HAP-1 (cell line): Measurements from ENCODE around the gene CKAP4.

Experiments used
- DNase-seq, 2 experiments: peaks; one replicate each; pipeline ENCODE4 v3.0.0-alpha.2; 2016 to 2020; ENCODE audit warnings: low spot score in 2 of 2
- H3K27me3 ChIP-seq: fragments of 250-450 bp; sonication (Bioruptor Pico); 2 replicates; pipeline ENCODE4 v1.5.1; 2020; ENCODE audit warnings: low read depth, mild to moderate bottlenecking, moderate library complexity
- H3K36me3 ChIP-seq: fragments of 250-450 bp; sonication (Bioruptor Pico); replicated peaks from 2 replicates; pipeline ENCODE4 v1.5.1; 2020; ENCODE audit warnings: mild to moderate bottlenecking
- H3K4me1 ChIP-seq: fragments of 250-450 bp; sonication (Bioruptor Pico); 2 replicates; pipeline ENCODE4 v1.5.1; 2020; ENCODE audit warnings: mild to moderate bottlenecking
- H3K4me3 ChIP-seq: fragments of 250-450 bp; sonication (Bioruptor Pico); 2 replicates; pipeline ENCODE4 v1.5.1; 2020; ENCODE audit warnings: mild to moderate bottlenecking, moderate library complexity
- H3K9me3 ChIP-seq: fragments of 250-450 bp; sonication (Bioruptor Pico); 2 replicates; pipeline ENCODE4 v1.5.1; 2020; ENCODE audit warnings: mild to moderate bottlenecking, moderate library complexity
- in situ Hi-C: fragments of 300-500 bp; cut with MboI; formaldehyde crosslinking; loops from 3 replicates; pipeline ENCODE4 v1.14.3; 2020; ENCODE audit warnings: low sequenced_read_pairs, inconsistent platforms, mixed read lengths

Gene CKAP4

GRCh38 chr12:106245767-106246166 is 2.1 kb downstream of the CKAP4 start:
- no peaks in the 10 kb centered on the region for H3K27me3 ChIP-seq
- H3K4me1 ChIP-seq: peaks cover 28% of the 10 kb centered on the region
- peak; percentile 44 to 66 for DNase-seq
- peaks cover 21% of the 10 kb centered on the region for H3K36me3 ChIP-seq
- no peaks in the 10 kb centered on the region for H3K9me3 ChIP-seq
- peak overlapping the region; percentile 73 for H3K4me3 ChIP-seq
- in situ Hi-C loops: no loop called here

GRCh38 chr12:106243620-106244019 is 4.2 kb downstream of the CKAP4 start:
- no peak for DNase-seq
- peaks cover 38% of the 10 kb centered on the region for H3K36me3 ChIP-seq

GRCh38 chr12:106240821-106241220 is 7.0 kb downstream of the CKAP4 start:
- H3K27me3 ChIP-seq: no peaks in the 10 kb centered on the region
- H3K36me3 ChIP-seq: peaks cover 43% of the 10 kb centered on the region
- H3K4me3 ChIP-seq: no peak overlapping the region
- H3K9me3 ChIP-seq: no peaks in the 10 kb centered on the region
- H3K4me1 ChIP-seq: peaks cover 7% of the 10 kb centered on the region
- in situ Hi-C loops: no loop called here
- DNase-seq: no peak

More at GRCh38 chr12:106243620-106244019, 4.2 kb downstream of the CKAP4 start:
- H3K4me3 ChIP-seq: no peak overlapping the region
- peaks cover 16% of the 10 kb centered on the region for H3K4me1 ChIP-seq
- in situ Hi-C loops: no loop called here
- H3K27me3 ChIP-seq: no peaks in the 10 kb centered on the region
- H3K9me3 ChIP-seq: no peaks in the 10 kb centered on the region

GRCh38 chr12:106239951-106240335 is 7.9 kb downstream of the CKAP4 start:
- H3K27me3 ChIP-seq: no peaks in the 10 kb centered on the region
- H3K4me3 ChIP-seq: no peak overlapping the region
- DNase-seq: no peak
- H3K4me1 ChIP-seq: peaks cover under 1% of the 10 kb centered on the region; the same call in 1 of the 2 replicates
- H3K36me3 ChIP-seq: peaks cover 43% of the 10 kb centered on the region
- in situ Hi-C loops: loop anchor here (10.0 kb wide), 1 partner anchor 115 kb away; the partner anchor contains the start of gene POLR3B
- H3K9me3 ChIP-seq: no peaks in the 10 kb centered on the region

GRCh38 chr12:106239241-106239950 is 8.4 kb downstream of the CKAP4 start:
- in situ Hi-C loops: loop anchor here (10.0 kb wide), 1 partner anchor 115 kb away; the partner anchor contains the start of gene POLR3B
- no peaks in the 10 kb centered on the region for H3K4me1 ChIP-seq
- no peaks in the 10 kb centered on the region for H3K9me3 ChIP-seq
- peaks cover 42% of the 10 kb centered on the region for H3K36me3 ChIP-seq
- DNase-seq: no peak
- no peak overlapping the region for H3K4me3 ChIP-seq
- no peaks in the 10 kb centered on the region for H3K27me3 ChIP-seq

- no peak for DNase-seq
- Histone ChIP-seq H3K9me3 (no peaks in the 10 kb centered on the region), H3K4me3 (no peak overlapping the region), H3K36me3 (peaks cover 30% of the 10 kb centered on the region), H3K4me1 (no peaks in the 10 kb centered on the region), H3K27me3 (no peaks in the 10 kb centered on the region)
- in situ Hi-C loops: loop anchor here (10.0 kb wide), 1 partner anchor 117 kb away; the partner anchor contains the start of gene POLR3B
These were observed 9.7 kb downstream of the CKAP4 start for GRCh38 chr12:106238146-106238545.

DNA sequence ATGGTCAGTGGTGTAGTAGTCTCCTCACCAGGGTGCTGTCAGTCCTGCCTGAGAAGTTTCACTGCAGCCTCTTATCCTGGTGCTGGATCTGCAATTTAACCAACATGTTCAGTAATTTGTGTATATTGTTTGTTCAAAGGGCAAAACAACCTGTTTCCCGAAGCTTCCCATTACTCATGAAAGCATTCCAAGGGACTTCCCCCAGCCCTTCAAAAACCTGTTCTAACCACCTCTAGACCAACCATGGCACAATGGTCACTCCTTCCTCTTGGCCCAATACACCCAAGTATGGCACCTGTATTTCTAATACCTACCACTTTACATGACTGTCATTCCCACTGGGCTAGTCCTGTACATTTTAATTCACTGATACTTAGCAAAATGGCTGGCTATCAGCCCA is 12.1 kb downstream of the CKAP4 start:
- peaks cover 21% of the 10 kb centered on the region for H3K36me3 ChIP-seq
- DNase-seq: no peak
- H3K27me3 ChIP-seq: no peaks in the 10 kb centered on the region
- no peaks in the 10 kb centered on the region for H3K9me3 ChIP-seq
- in situ Hi-C loops: loop anchor here (10.0 kb wide), 1 partner anchor 119 kb away; the partner anchor contains the start of gene POLR3B
- no peak overlapping the region for H3K4me3 ChIP-seq
- H3K4me1 ChIP-seq: no peaks in the 10 kb centered on the region

- H3K4me1 ChIP-seq: no peaks in the 10 kb centered on the region
- DNase-seq: no peak
- H3K9me3 ChIP-seq: no peaks in the 10 kb centered on the region
- peaks cover 13% of the 10 kb centered on the region for H3K36me3 ChIP-seq
- no peak overlapping the region for H3K4me3 ChIP-seq
- H3K27me3 ChIP-seq: no peaks in the 10 kb centered on the region
- in situ Hi-C loops: loop anchor here (10.0 kb wide), 1 partner anchor 120 kb away; the partner anchor contains the start of gene POLR3B
These were observed 13.4 kb downstream of the CKAP4 start for GRCh38 chr12:106234449-106234848.

GRCh38 chr12:106233011-106233410 is 14.8 kb downstream of the CKAP4 start:
- Histone ChIP-seq H3K9me3 (no peaks in the 10 kb centered on the region), H3K27me3 (no peaks in the 10 kb centered on the region), H3K36me3 (peaks cover under 1% of the 10 kb centered on the region; the same call in 1 of the 2 replicates), H3K4me1 (no peaks in the 10 kb centered on the region), H3K4me3 (no peak overlapping the region)
- DNase-seq: no peak
- in situ Hi-C loops: loop anchor here (10.0 kb wide), 1 partner anchor 122 kb away; the partner anchor contains the start of gene POLR3B

- no peaks in the 10 kb centered on the region for H3K27me3 ChIP-seq
- H3K4me1 ChIP-seq: no peaks in the 10 kb centered on the region
- DNase-seq: no peak
- in situ Hi-C loops: loop anchor here (5.0 to 10.0 kb wide), 2 partner anchors 53 to 804 kb away; no protein-coding TSS in a partner anchor
- H3K36me3 ChIP-seq: no peaks in the 10 kb centered on the region
- no peak overlapping the region for H3K4me3 ChIP-seq
- no peaks in the 10 kb centered on the region for H3K9me3 ChIP-seq
These were observed 18.7 kb downstream of the CKAP4 start for GRCh38 chr12:106229036-106229591.

DNA sequence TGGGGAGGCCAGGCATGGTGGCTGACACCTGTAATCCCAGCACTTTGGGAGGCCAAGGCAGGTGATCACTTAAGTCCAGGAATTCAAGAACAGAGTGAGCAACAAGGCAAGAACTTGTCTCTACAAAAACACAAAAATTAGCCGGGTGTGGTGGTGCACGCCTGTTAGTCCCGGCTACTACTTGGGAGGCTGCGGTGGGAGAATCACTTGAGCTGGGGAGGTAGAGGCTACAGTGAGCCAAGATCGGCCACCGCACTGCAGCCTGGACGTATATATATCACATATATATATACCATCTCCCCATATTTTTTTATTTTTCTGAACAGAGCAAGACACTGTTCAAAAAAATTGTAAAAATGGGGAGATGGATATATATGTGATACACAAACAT is 19.5 kb downstream of the CKAP4 start:
- Histone ChIP-seq H3K4me1 (peaks cover 5% of the 10 kb centered on the region), H3K9me3 (no peaks in the 10 kb centered on the region), H3K27me3 (no peaks in the 10 kb centered on the region), H3K4me3 (no peak overlapping the region), H3K36me3 (no peaks in the 10 kb centered on the region)
- in situ Hi-C loops: loop anchor here (5.0 to 10.0 kb wide), 2 partner anchors 54 to 804 kb away; no protein-coding TSS in a partner anchor
- no peak for DNase-seq

DNA sequence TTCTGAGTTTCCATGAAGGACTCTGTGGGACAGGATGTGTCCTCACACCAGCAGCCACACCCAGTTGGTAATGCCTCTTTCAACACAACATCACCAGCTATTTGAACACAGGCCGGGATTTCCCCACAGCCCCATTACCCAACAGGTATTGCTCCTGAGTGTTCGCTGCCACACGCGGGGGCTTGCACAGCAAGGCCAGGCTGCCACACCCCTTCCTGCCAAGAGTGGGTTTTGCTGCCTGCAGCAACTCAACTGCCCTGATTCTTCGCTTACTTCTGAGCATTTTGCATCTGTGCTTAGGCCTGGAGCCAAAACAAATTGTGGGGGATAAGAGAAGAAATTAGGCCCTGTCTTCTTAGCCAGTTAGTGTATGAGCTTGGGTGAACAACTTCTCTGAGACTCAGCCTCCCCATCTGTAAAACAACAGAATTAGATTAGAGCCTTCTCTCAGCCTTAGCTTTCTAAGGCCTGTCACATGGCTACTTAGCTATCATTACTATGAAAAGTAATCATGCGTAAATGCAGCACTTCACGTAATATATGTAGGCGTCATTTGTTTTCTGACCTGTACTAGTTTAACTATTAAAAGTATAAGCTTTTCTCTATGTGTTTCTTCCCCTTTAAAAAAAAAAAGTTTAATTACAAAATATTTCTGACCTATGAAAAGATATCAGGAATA is 20.0 kb downstream of the CKAP4 start:
- in situ Hi-C loops: loop anchor here (5.0 to 10.0 kb wide), 2 partner anchors 55 to 803 kb away; no protein-coding TSS in a partner anchor
- DNase-seq: no peak

DNA sequence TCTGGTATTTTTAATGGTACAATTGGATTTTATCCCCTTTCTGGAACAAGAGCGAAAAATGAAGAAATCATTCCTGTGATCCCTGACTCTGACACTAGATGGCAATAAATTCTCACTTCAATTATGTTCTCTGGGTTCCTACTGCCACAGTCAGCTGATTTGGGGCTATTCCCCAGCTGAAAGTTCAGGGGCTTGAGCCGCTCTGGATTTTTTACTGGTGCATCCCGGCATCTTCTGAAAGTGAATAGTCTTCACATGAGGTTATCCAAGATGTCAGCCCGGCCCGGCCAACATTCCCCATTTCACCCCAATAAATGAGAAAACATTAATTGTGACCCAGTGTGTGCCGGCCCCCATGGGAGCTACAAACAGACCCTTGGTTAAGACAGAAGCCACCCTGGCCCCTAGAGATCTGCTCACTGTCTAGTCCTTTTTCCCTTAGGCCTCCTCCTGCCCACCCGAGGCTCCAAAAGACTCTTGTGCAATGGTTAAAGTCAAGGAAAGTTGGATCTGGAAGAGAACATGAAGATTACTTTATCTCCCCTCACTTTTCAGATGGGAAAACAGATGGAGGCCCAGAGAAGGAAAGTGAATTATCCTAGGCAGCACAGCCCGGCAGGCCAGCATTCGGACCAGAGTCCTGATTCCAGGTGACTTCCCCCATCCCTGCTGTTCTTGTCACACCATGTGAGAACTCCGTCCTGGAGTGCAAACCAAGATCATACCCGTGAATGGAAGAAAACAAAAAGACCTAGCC is 20.8 kb downstream of the CKAP4 start:
- Histone ChIP-seq H3K4me1 (peaks cover 5% of the 10 kb centered on the region), H3K27me3 (no peaks in the 10 kb centered on the region), H3K4me3 (no peak overlapping the region), H3K9me3 (no peaks in the 10 kb centered on the region), H3K36me3 (no peaks in the 10 kb centered on the region)
- in situ Hi-C loops: loop anchor here (5.0 to 10.0 kb wide), 2 partner anchors 55 to 802 kb away; no protein-coding TSS in a partner anchor
- peak; percentile 56 to 67 for DNase-seq

More for the DNA sequence above, 20.0 kb downstream of the CKAP4 start:
- Histone ChIP-seq H3K36me3 (no peaks in the 10 kb centered on the region), H3K27me3 (no peaks in the 10 kb centered on the region), H3K4me3 (no peak overlapping the region), H3K9me3 (no peaks in the 10 kb centered on the region), H3K4me1 (peaks cover 5% of the 10 kb centered on the region)
